Stimulated activated CD4-positive, alpha-beta T cell treated with anti-CD3 and anti-CD28 coated beads, Interleukin-4, amount 100 ng/mL, for 48 hours (primary cell): ENCODE measurements around the gene TNNT1.
"Not testable (repeated sequence)": the region's sequence is repeated elsewhere in the genome, so short reads cannot be mapped to it uniquely, and the experiment has no call there.

ENCODE experiments used
- DNase-seq, 2 donors: peaks; one replicate each; pipeline ENCODE4 v3.0.0-alpha.2; 2020; ENCODE audit warnings: low read depth in 2 of 2

TNNT1 gene

GRCh38 chr19:55109527-55110291 is 39.3 kb downstream of the TNNT1 start:
- no peak for DNase-seq

GRCh38 chr19:55107252-55107651 is 41.8 kb downstream of the TNNT1 start:
- not testable (repeated sequence) for DNase-seq

- no peak for DNase-seq
Measured at GRCh38 chr19:55106591-55106990, 42.4 kb downstream of the TNNT1 start.

GRCh38 chr19:55105237-55105636 is 43.8 kb downstream of the TNNT1 start:
- no peak for DNase-seq

- no peak for DNase-seq
Measured at GRCh38 chr19:55103190-55103589, 45.8 kb downstream of the TNNT1 start.

- DNase-seq, result no peak
Measured at GRCh38 chr19:55101261-55101660, 47.7 kb downstream of the TNNT1 start.

- DNase-seq, result no peak
Measured at GRCh38 chr19:55099557-55100506, 49.2 kb downstream of the TNNT1 start.

- DNase-seq, result no peak
Measured at GRCh38 chr19:55098716-55099556, 50.1 kb downstream of the TNNT1 start.

- no peak for DNase-seq
Measured at GRCh38 chr19:55097864-55098715, 50.9 kb downstream of the TNNT1 start.

GRCh38 chr19:55096061-55096701 is 52.8 kb downstream of the TNNT1 start:
- no peak for DNase-seq

- no peak for DNase-seq
Measured at GRCh38 chr19:55095260-55096060, 53.5 kb downstream of the TNNT1 start.

- no peak for DNase-seq
Measured at GRCh38 chr19:55094456-55095259, 54.3 kb downstream of the TNNT1 start.

- DNase-seq, result no peak
Measured at GRCh38 chr19:55092423-55093318, 56.3 kb downstream of the TNNT1 start.

- no peak for DNase-seq
Measured at GRCh38 chr19:55091955-55092354, 57.1 kb downstream of the TNNT1 start.

- DNase-seq, result no peak
Measured at GRCh38 chr19:55091126-55091910, 57.7 kb downstream of the TNNT1 start.

GRCh38 chr19:55090564-55090963 is 58.4 kb downstream of the TNNT1 start:
- DNase-seq, result no peak
